GM23338 (cell line): ENCODE data around the gene MYO3B. TPM values are rescaled to one million over a fixed set of nuclear protein-coding genes. Genes with fewer than 3 reads are reported as not detected.

Source experiments
- ATAC-seq: fragments of 200-7000 bp; cut with Tn5 transposase; 3 replicates; pipeline ENCODE4 v1.9.1; 2020
- DNase-seq: peaks from one replicate; pipeline ENCODE4 v3.0.0-alpha.2; 2015; ENCODE audit warnings: low spot score
- H2AFZ ChIP-seq: fragments of 200-600 bp; sonication (generic); 2 replicates; pipeline ENCODE4 v1.8.0; 2016; ENCODE audit warnings: antibody characterized with exemption, mild to moderate bottlenecking, moderate library complexity
- H3F3A ChIP-seq: fragments of 200-600 bp; sonication (generic); replicated peaks from 2 replicates; pipeline ENCODE4 v1.8.0; 2017; ENCODE audit warnings: antibody characterized with exemption, mixed run types, low read depth
- H3K27ac ChIP-seq: fragments of 200-600 bp; sonication (generic); 2 replicates; pipeline ENCODE4 v1.6.1; 2016; ENCODE audit warnings: low read depth
- H3K27me3 ChIP-seq: fragments of 200-600 bp; sonication (generic); 2 replicates; pipeline ENCODE4 v1.8.0; 2016; ENCODE audit warnings: mild to moderate bottlenecking, mixed run types, moderate library complexity; ENCODE audit not compliant: insufficient read depth
- H3K36me3 ChIP-seq: fragments of 200-600 bp; sonication (generic); 2 replicates; pipeline ENCODE4 v1.8.0; 2016; ENCODE audit warnings: mild to moderate bottlenecking; ENCODE audit not compliant: insufficient read depth
- H3K4me1 ChIP-seq: fragments of 200-600 bp; sonication (generic); 2 replicates; pipeline ENCODE4 v1.8.0; 2016; ENCODE audit warnings: mild to moderate bottlenecking, moderate library complexity; ENCODE audit not compliant: insufficient read depth
- H3K4me2 ChIP-seq: fragments of 200-600 bp; sonication (generic); 2 replicates; pipeline ENCODE4 v1.7.1; 2017; ENCODE audit warnings: mixed run types
- H3K4me3 ChIP-seq: fragments of 200-600 bp; sonication (generic); 2 replicates; pipeline ENCODE4 v1.6.1; 2016; ENCODE audit warnings: mixed run types
- H3K79me2 ChIP-seq: fragments of 200-600 bp; sonication (generic); replicated peaks from 2 replicates; pipeline ENCODE4 v1.8.0; 2017; ENCODE audit warnings: mild to moderate bottlenecking; ENCODE audit not compliant: insufficient read depth
- H3K9me2 ChIP-seq: fragments of 200-600 bp; sonication (generic); 2 replicates; pipeline ENCODE4 v1.8.0; 2017; ENCODE audit not compliant: insufficient read depth
- H4K20me1 ChIP-seq: fragments of 200-600 bp; sonication (generic); replicated peaks from 2 replicates; pipeline ENCODE4 v1.8.0; 2017; ENCODE audit warnings: mild to moderate bottlenecking; ENCODE audit not compliant: insufficient read depth
- H3K27ac Mint-ChIP-seq: 2 replicates; pipeline ENCODE4 v1.8.0; 2020; ENCODE audit warnings: inconsistent platforms, mild to moderate bottlenecking, moderate library complexity, mixed read lengths
- H3K27me3 Mint-ChIP-seq: 3 replicates; pipeline ENCODE4 v1.8.0; 2022; ENCODE audit warnings: low read depth, mild to moderate bottlenecking, moderate library complexity, mixed read lengths, inconsistent platforms; ENCODE audit not compliant: insufficient read depth, poor library complexity
- H3K36me3 Mint-ChIP-seq: 3 replicates; pipeline ENCODE4 v1.8.0; 2021; ENCODE audit warnings: low read depth, mild to moderate bottlenecking, inconsistent platforms, moderate library complexity, mixed read lengths
- H3K4me1 Mint-ChIP-seq: 3 replicates; pipeline ENCODE4 v1.8.0; 2020; ENCODE audit warnings: mild to moderate bottlenecking, inconsistent platforms, mixed read lengths
- H3K4me3 Mint-ChIP-seq: 3 replicates; pipeline ENCODE4 v1.8.0; 2021; ENCODE audit warnings: moderate library complexity, mild to moderate bottlenecking, inconsistent platforms, mixed read lengths
- H3K9me3 Mint-ChIP-seq: 3 replicates; pipeline ENCODE4 v1.8.0; 2020; ENCODE audit warnings: moderate library complexity, mild to moderate bottlenecking, inconsistent platforms, mixed read lengths
- EZH2 ChIP-seq: fragments of 200-600 bp; sonication (generic); IDR thresholded peaks from one replicate; pipeline ENCODE4 v1.8.0; 2017; ENCODE audit warnings: antibody characterized with exemption, mild to moderate bottlenecking, low read depth; ENCODE audit not compliant: unreplicated experiment
- ZNF114 ChIP-seq: fragments of 250-450 bp; sonication (Bioruptor Pico); IDR thresholded peaks from 2 replicates; pipeline ENCODE4 v1.5.0; 2020; ENCODE audit warnings: mild to moderate bottlenecking, moderate library complexity
- ZNF331 ChIP-seq: fragments of 250-450 bp; sonication (Bioruptor Pico); IDR thresholded peaks from 2 replicates; pipeline ENCODE4 v1.5.0; 2020; ENCODE audit warnings: low read depth, mild to moderate bottlenecking, moderate library complexity
- polyA plus RNA-seq: library from polyadenylated mRNA; unstranded; fragments of >200 nt; fragmentation: Nextera tagmentation; extraction: Ambion mirVana; gene quantifications from 2 replicates; pipeline ENCODE4 v1.2.1, GENCODE V29; 2016
- total RNA-seq: library from RNA; depleted of rRNA; stranded (reverse); fragments of >200 nt; shearing (Covaris generic); gene quantifications from 2 replicates; pipeline ENCODE4 v1.2.3, GENCODE V29; 2014
- TF ChIP-seq, protein P1 (sequence below): fragments of 250-450 bp; sonication (Bioruptor Pico); IDR thresholded peaks from 2 replicates; pipeline ENCODE4 v1.5.0; 2020; ENCODE audit warnings: mild to moderate bottlenecking, moderate library complexity

Gene MYO3B
- total and polyA plus RNA-seq, 2 experiments from 2014 or later = 0.42 TPM; not detected in 1

DNA sequence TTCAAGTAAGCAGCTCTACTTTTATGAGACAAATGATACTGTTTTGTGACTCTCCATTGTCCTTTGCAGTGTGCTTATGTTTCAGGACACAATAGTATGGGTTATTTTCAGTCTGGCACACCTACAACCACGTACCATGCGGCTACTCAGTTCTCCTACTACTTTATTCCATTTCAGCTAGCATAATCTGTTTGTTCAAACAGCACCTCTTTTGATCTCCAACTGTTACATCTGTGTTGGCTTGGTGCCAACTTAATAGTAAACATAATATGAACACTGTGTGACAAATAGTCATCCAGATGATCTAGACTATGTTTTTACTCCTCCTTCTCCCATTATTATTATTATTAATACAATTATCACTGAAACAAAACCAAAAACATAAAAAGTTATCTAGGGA is 40.5 kb downstream of the MYO3B start:
- TF ChIP-seq ZNF331 (CRISPR knock-in tag) (no peak), ZNF114 (CRISPR knock-in tag) (no peak)
- TF ChIP-seq, protein P1, sequence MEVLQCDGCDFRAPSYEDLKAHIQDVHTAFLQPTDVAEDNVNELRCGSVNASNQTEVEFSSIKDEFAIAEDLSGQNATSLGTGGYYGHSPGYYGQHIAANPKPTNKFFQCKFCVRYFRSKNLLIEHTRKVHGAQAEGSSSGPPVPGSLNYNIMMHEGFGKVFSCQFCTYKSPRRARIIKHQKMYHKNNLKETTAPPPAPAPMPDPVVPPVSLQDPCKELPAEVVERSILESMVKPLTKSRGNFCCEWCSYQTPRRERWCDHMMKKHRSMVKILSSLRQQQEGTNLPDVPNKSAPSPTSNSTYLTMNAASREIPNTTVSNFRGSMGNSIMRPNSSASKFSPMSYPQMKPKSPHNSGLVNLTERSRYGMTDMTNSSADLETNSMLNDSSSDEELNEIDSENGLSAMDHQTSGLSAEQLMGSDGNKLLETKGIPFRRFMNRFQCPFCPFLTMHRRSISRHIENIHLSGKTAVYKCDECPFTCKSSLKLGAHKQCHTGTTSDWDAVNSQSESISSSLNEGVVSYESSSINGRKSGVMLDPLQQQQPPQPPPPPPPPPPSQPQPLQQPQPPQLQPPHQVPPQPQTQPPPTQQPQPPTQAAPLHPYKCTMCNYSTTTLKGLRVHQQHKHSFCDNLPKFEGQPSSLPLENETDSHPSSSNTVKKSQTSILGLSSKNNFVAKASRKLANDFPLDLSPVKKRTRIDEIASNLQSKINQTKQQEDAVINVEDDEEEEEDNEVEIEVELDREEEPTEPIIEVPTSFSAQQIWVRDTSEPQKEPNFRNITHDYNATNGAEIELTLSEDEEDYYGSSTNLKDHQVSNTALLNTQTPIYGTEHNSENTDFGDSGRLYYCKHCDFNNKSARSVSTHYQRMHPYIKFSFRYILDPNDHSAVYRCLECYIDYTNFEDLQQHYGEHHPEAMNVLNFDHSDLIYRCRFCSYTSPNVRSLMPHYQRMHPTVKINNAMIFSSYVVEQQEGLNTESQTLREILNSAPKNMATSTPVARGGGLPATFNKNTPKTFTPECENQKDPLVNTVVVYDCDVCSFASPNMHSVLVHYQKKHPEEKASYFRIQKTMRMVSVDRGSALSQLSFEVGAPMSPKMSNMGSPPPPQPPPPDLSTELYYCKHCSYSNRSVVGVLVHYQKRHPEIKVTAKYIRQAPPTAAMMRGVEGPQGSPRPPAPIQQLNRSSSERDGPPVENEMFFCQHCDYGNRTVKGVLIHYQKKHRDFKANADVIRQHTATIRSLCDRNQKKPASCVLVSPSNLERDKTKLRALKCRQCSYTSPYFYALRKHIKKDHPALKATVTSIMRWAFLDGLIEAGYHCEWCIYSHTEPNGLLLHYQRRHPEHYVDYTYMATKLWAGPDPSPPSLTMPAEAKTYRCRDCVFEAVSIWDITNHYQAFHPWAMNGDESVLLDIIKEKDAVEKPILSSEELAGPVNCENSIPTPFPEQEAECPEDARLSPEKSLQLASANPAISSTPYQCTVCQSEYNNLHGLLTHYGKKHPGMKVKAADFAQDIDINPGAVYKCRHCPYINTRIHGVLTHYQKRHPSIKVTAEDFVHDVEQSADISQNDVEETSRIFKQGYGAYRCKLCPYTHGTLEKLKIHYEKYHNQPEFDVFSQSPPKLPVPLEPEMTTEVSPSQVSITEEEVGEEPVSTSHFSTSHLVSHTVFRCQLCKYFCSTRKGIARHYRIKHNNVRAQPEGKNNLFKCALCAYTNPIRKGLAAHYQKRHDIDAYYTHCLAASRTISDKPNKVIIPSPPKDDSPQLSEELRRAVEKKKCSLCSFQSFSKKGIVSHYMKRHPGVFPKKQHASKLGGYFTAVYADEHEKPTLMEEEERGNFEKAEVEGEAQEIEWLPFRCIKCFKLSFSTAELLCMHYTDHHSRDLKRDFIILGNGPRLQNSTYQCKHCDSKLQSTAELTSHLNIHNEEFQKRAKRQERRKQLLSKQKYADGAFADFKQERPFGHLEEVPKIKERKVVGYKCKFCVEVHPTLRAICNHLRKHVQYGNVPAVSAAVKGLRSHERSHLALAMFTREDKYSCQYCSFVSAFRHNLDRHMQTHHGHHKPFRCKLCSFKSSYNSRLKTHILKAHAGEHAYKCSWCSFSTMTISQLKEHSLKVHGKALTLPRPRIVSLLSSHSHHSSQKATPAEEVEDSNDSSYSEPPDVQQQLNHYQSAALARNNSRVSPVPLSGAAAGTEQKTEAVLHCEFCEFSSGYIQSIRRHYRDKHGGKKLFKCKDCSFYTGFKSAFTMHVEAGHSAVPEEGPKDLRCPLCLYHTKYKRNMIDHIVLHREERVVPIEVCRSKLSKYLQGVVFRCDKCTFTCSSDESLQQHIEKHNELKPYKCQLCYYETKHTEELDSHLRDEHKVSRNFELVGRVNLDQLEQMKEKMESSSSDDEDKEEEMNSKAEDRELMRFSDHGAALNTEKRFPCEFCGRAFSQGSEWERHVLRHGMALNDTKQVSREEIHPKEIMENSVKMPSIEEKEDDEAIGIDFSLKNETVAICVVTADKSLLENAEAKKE (CRISPR knock-in tag) = no peak
- ATAC-seq (no peak), DNase-seq (no peak)
- H3K9me2 ChIP-seq = no peaks in the 10 kb centered on the region
- no peaks in the 10 kb centered on the region for H3K27me3 ChIP-seq
- Mint-ChIP-seq H3K4me1 (peaks cover 70% of the 10 kb centered on the region), H3K36me3 (no peaks in the 10 kb centered on the region), H3K4me3 (no peak overlapping the region), H3K27ac (no peak overlapping the region), H3K27me3 (no peaks in the 10 kb centered on the region), H3K9me3 (no peaks in the 10 kb centered on the region)
- no peak overlapping the region for H3K4me2 ChIP-seq
- no peaks in the 10 kb centered on the region for H3K79me2 ChIP-seq
- H2AFZ ChIP-seq = no peak overlapping the region
- no peaks in the 10 kb centered on the region for H3F3A ChIP-seq
- no peaks in the 10 kb centered on the region for H3K36me3 ChIP-seq
- H4K20me1 ChIP-seq = no peaks in the 10 kb centered on the region
- no peak overlapping the region for H3K27ac ChIP-seq
- no peak overlapping the region for H3K4me3 ChIP-seq
- peaks cover 45% of the 10 kb centered on the region for H3K4me1 ChIP-seq

- Histone ChIP-seq H4K20me1 (no peaks in the 10 kb centered on the region), H3K36me3 (no peaks in the 10 kb centered on the region), H3K9me2 (no peaks in the 10 kb centered on the region), H3K4me3 (no peak overlapping the region), H2AFZ (no peak overlapping the region), H3K27ac (no peak overlapping the region), H3F3A (no peaks in the 10 kb centered on the region), H3K4me1 (peaks cover 41% of the 10 kb centered on the region), H3K27me3 (no peaks in the 10 kb centered on the region), H3K79me2 (no peaks in the 10 kb centered on the region), H3K4me2 (no peak overlapping the region)
- ATAC-seq (no peak), DNase-seq (no peak)
- TF ChIP-seq EZH2 = no peak
- no peak overlapping the region for H3K4me3 Mint-ChIP-seq
- H3K9me3 Mint-ChIP-seq = no peaks in the 10 kb centered on the region
- H3K27me3 Mint-ChIP-seq = no peaks in the 10 kb centered on the region
- H3K4me1 Mint-ChIP-seq = peaks cover 66% of the 10 kb centered on the region
- H3K36me3 Mint-ChIP-seq = no peaks in the 10 kb centered on the region
- H3K27ac Mint-ChIP-seq = no peak overlapping the region
Observed at GRCh38 chr2:170218931-170219330, 41.0 kb downstream of the MYO3B start.
